IPS-18c (cell line): ENCODE measurements around the gene FRYL.

Source experiments
- H3K4me3 ChIP-seq: 2 replicates; pipeline ENCODE4 v1.7.0; 2013; ENCODE audit warnings: low read depth, mild to moderate bottlenecking, low read length, moderate library complexity; ENCODE audit not compliant: insufficient read depth
- H3K9me3 ChIP-seq: one replicate; pipeline ENCODE4 v1.6.1; 2013; ENCODE audit warnings: mild to moderate bottlenecking, low read length, moderate library complexity; ENCODE audit not compliant: control insufficient read depth, insufficient read depth

FRYL gene

GRCh38 chr4:48571471-48571870 lies 208.6 kb downstream of the FRYL start:
- Histone ChIP-seq H3K4me3 (no peak overlapping the region), H3K9me3 (no peaks in the 10 kb centered on the region)

GRCh38 chr4:48570646-48571220 lies 209.3 kb downstream of the FRYL start:
- Histone ChIP-seq H3K4me3 (no peak overlapping the region), H3K9me3 (no peaks in the 10 kb centered on the region)

- Histone ChIP-seq H3K9me3 (no peaks in the 10 kb centered on the region), H3K4me3 (no peak overlapping the region)
Observed at GRCh38 chr4:48566034-48566384, 214.1 kb downstream of the FRYL start.

- Histone ChIP-seq H3K4me3 (no peak overlapping the region), H3K9me3 (no peaks in the 10 kb centered on the region)
Observed at GRCh38 chr4:48565362-48566033, 214.6 kb downstream of the FRYL start.

GRCh38 chr4:48564151-48564550 lies 215.9 kb downstream of the FRYL start:
- H3K4me3 ChIP-seq = no peak overlapping the region

GRCh38 chr4:48558819-48559218 lies 221.3 kb downstream of the FRYL start:
- Histone ChIP-seq H3K9me3 (no peaks in the 10 kb centered on the region), H3K4me3 (no peak overlapping the region)

More at GRCh38 chr4:48564151-48564550, 215.9 kb downstream of the FRYL start:
- no peaks in the 10 kb centered on the region for H3K9me3 ChIP-seq

- no peaks in the 10 kb centered on the region for H3K9me3 ChIP-seq
Observed at GRCh38 chr4:48558026-48558425, 222.1 kb downstream of the FRYL start.

GRCh38 chr4:48557478-48557877 lies 222.6 kb downstream of the FRYL start:
- Histone ChIP-seq H3K4me3 (no peak overlapping the region), H3K9me3 (no peaks in the 10 kb centered on the region)

More at GRCh38 chr4:48558026-48558425, 222.1 kb downstream of the FRYL start:
- H3K4me3 ChIP-seq = no peak overlapping the region

- H3K4me3 ChIP-seq = no peak overlapping the region
Observed at GRCh38 chr4:48556268-48556667, 223.8 kb downstream of the FRYL start.

GRCh38 chr4:48554606-48555005 lies 225.5 kb downstream of the FRYL start:
- no peaks in the 10 kb centered on the region for H3K9me3 ChIP-seq
- H3K4me3 ChIP-seq = no peak overlapping the region

More at GRCh38 chr4:48556268-48556667, 223.8 kb downstream of the FRYL start:
- H3K9me3 ChIP-seq = no peaks in the 10 kb centered on the region

- Histone ChIP-seq H3K9me3 (no peaks in the 10 kb centered on the region), H3K4me3 (no peak overlapping the region)
Observed at GRCh38 chr4:48553720-48554119, 226.4 kb downstream of the FRYL start.

GRCh38 chr4:48546336-48546735 lies 233.7 kb downstream of the FRYL start:
- Histone ChIP-seq H3K4me3 (no peak overlapping the region), H3K9me3 (no peaks in the 10 kb centered on the region)

- no peaks in the 10 kb centered on the region for H3K9me3 ChIP-seq
- no peak overlapping the region for H3K4me3 ChIP-seq
Observed at GRCh38 chr4:48543796-48544195, 236.3 kb downstream of the FRYL start.

- no peaks in the 10 kb centered on the region for H3K9me3 ChIP-seq
- H3K4me3 ChIP-seq = no peak overlapping the region
Observed at GRCh38 chr4:48542888-48543287, 237.2 kb downstream of the FRYL start.

- H3K9me3 ChIP-seq = no peaks in the 10 kb centered on the region
- H3K4me3 ChIP-seq = no peak overlapping the region
Observed at GRCh38 chr4:48539597-48539996, 240.5 kb downstream of the FRYL start.

GRCh38 chr4:48538358-48538757 lies 241.7 kb downstream of the FRYL start:
- no peaks in the 10 kb centered on the region for H3K9me3 ChIP-seq
- H3K4me3 ChIP-seq = no peak overlapping the region

GRCh38 chr4:48526406-48526805 lies 253.7 kb downstream of the FRYL start:
- H3K9me3 ChIP-seq = no peaks in the 10 kb centered on the region
- no peak overlapping the region for H3K4me3 ChIP-seq

GRCh38 chr4:48518143-48518542 lies 261.9 kb downstream of the FRYL start:
- H3K4me3 ChIP-seq = no peak overlapping the region
- H3K9me3 ChIP-seq = no peaks in the 10 kb centered on the region

GRCh38 chr4:48509543-48509942 lies 270.5 kb downstream of the FRYL start:
- Histone ChIP-seq H3K4me3 (no peak overlapping the region), H3K9me3 (no peaks in the 10 kb centered on the region)
